Measurements from ENCODE around the gene GABBR2.

Gene GABBR2

GRCh38 chr9:98404237-98404636 lies 304.5 kb downstream of the GABBR2 start:
- DNase-seq = no peak

- DNase-seq = no peak
These were observed 305.0 kb downstream of the GABBR2 start for GRCh38 chr9:98403715-98404114.

GRCh38 chr9:98402019-98402840 lies 306.5 kb downstream of the GABBR2 start:
- DNase-seq = no peak

- DNase-seq = no peak
These were observed 307.4 kb downstream of the GABBR2 start for GRCh38 chr9:98401140-98402018.

- DNase-seq = no peak
These were observed 308.6 kb downstream of the GABBR2 start for GRCh38 chr9:98399950-98400683.

- no peak for DNase-seq
These were observed 312.1 kb downstream of the GABBR2 start for GRCh38 chr9:98396656-98397055.

- no peak for DNase-seq
These were observed 312.5 kb downstream of the GABBR2 start for GRCh38 chr9:98396236-98396635.

GRCh38 chr9:98391867-98392266 lies 316.9 kb downstream of the GABBR2 start:
- DNase-seq = no peak

- no peak for DNase-seq
These were observed 317.3 kb downstream of the GABBR2 start for GRCh38 chr9:98391406-98391805.

- no peak for DNase-seq
These were observed 323.0 kb downstream of the GABBR2 start for GRCh38 chr9:98385751-98386150.

GRCh38 chr9:98383758-98384157 lies 325.0 kb downstream of the GABBR2 start:
- no peak for DNase-seq

- DNase-seq = no peak
These were observed 327.2 kb downstream of the GABBR2 start for GRCh38 chr9:98381311-98382103.

GRCh38 chr9:98380065-98380681 lies 328.6 kb downstream of the GABBR2 start:
- peak in 2 of 56 donors; percentile 13 to 19 for DNase-seq

GRCh38 chr9:98379572-98379971 lies 329.2 kb downstream of the GABBR2 start:
- DNase-seq = no peak

GRCh38 chr9:98378794-98379193 lies 329.9 kb downstream of the GABBR2 start:
- no peak for DNase-seq

- no peak for DNase-seq
These were observed 330.4 kb downstream of the GABBR2 start for GRCh38 chr9:98378206-98378780.

- no peak for DNase-seq
These were observed 333.5 kb downstream of the GABBR2 start for GRCh38 chr9:98375138-98375726.

GRCh38 chr9:98374385-98375051 lies 334.2 kb downstream of the GABBR2 start:
- DNase-seq = no peak

- no peak for DNase-seq
These were observed 335.1 kb downstream of the GABBR2 start for GRCh38 chr9:98373609-98374008.
